Measurements from ENCODE around the gene STAT1.

The STAT1 gene

DNA sequence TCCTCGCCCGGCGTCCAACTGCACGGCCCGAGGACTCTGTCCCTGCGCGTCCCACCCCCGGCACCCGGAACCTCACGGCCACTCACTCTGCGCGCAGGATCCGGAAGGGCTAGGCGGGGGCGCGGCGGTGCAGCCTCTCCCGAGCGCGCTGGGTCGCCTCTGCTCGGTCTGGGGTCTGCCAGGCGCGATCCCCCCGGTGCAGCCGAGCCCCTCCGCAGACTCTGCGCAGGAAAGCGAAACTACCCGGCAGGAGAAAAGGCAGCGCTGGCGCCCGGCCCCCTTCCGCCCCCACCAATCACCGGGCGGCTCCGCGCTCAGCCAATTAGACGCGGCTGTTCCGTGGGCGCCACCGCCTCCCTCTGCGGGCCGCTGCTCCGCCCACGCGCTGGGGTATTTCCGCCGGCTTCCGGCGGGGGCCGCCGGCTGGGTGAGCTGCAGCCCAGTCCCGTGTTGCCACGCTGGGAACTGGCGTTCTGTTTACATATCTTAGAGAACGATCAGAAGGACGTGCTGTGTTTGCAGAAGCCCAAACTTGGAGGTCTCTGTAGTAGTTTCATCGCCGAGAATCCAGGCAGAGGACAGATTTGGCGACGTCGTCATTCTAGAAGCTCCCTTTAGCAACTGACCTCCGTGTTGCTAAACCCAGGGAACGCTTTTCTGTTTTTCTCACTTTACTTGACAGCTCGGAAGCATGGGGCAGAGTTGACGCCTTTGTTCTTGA is at the start of gene STAT1:
TSS of gene STAT1 (minus strand) at position 240 of the 721 bp plus-strand sequence. CDS start 4,168 bp downstream, outside the sequence.
- ATAC-seq: peak; percentile 80 to 84

- no peak for ATAC-seq
Observed at GRCh38 chr2:191063584-191063983, 49.6 kb upstream of the STAT1 start.

GRCh38 chr2:191061381-191061980 is 47.5 kb upstream of the STAT1 start:
- no peak for ATAC-seq

DNA sequence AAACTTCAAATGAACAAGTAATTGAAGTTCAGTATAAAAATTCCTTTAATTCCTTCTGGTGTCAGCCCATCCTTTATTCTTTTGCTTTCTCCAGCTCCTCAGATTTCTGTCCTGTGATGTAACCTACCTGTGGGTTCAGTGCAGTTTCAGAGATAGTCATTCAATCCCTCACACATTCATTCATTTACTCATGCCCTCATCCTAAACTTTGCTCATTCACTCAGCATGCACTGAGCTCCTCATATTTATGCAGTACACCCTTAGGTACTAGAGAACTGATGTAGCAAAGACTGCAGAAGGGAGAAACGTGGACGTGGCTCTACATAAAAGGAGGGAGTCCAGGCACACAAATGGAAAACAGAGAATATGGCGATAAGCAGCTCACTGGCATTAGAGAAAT is 45.3 kb upstream of the STAT1 start:
- ATAC-seq: peak; percentile 53 to 59

DNA sequence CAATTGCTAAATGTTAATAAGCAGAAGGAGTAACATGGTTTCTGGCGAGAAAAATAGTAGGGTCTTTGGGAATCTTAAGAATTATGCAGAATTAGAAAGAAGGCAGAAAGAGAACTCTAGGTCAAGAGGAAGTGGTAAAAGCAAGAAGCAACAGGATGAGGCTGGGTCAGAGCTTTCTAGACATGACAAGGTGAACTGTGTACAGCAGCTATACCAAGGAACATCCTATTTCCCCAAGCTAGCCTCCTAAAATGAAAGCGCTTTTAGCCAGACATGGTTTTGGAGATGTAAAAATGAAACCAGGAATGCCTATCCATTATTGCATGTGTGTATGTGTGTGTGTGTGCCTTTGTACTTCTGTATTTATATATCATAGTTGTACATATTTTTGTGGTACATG is 42.3 kb upstream of the STAT1 start:
- no peak for ATAC-seq

GRCh38 chr2:191053256-191053655 is 39.3 kb upstream of the STAT1 start:
- ATAC-seq: no peak

- ATAC-seq: peak; percentile 51 to 65
Observed at GRCh38 chr2:191051825-191052778, 38.1 kb upstream of the STAT1 start.

DNA sequence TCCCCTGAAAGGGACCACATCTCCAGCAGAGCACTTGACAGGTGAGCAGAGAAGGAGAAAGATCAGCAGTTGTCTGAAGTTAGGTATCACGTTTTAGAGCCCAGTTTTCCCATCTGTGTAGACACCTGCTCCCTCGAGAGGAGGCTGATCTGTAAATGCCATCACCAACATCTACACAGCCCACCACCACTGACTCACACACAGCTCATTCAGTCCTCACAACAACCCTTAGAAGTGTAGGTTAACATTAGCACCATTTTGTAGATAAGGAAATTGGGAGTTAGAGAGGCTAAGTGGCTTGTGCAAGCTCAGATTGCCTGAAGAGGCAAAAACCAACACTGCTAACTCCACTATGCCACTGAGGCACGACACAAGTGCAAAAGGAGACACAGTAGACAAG is 37.2 kb upstream of the STAT1 start:
- ATAC-seq: peak; percentile 51 to 67

- no peak for ATAC-seq
Observed at GRCh38 chr2:191050640-191050987, 36.6 kb upstream of the STAT1 start.

GRCh38 chr2:191049728-191050639 is 36.0 kb upstream of the STAT1 start:
- ATAC-seq: no peak

DNA sequence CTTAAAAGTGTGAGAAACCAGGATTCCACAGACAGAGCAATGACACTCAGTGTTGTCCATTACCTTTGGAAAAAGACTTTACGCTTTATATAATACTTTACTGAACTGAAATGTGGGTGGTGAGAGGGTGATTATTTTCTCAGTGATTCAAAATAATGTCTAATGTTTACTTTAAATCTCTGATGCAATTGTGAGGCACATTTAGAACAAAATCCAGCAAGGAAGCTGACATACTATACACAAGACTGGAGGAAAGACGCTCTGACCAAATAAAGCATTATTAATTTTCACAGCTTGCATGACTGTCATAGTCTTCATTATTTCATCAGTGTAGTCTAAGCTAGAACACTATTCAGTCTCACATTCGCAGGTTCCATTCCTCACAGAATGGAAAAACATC is 34.1 kb upstream of the STAT1 start:
- no peak for ATAC-seq

DNA sequence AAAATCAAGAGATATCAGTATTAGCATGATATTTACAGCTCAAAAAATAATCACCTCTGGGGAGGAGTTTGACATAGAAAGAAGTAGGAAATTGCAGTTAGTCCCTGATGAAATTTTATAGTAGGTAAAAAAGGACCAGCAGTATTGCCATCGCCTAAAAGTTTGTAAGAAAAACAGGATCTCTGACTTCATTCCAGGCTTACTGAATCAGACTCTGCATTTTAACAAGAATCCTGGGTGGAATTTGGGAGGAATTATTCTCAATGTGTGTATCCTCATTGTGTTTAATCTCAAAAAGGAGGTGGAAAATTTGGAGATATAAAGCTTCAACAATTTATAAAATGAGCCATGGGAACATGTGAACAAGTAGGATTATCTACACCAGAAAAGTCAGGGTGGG is 31.2 kb upstream of the STAT1 start:
- ATAC-seq: no peak

DNA sequence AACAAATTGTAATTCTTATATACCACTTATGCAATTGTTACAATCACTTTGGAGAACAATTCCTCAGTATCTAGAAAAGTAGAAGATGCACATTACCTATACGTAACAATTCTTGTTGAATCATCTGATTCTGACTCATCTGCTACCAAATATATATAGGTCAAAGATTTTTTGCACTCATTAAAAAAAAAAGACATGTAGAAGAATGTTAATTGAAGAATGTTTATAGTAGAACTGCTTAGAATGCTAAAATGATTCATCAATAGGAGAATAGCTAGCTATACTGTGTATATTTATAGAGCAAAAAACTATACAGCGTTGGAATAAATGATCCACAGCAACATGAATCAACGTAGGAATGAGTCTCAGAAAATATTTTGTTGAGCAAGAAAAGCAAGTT is 29.5 kb upstream of the STAT1 start:
- ATAC-seq: peak in 1 of 2 donors; percentile 53

DNA sequence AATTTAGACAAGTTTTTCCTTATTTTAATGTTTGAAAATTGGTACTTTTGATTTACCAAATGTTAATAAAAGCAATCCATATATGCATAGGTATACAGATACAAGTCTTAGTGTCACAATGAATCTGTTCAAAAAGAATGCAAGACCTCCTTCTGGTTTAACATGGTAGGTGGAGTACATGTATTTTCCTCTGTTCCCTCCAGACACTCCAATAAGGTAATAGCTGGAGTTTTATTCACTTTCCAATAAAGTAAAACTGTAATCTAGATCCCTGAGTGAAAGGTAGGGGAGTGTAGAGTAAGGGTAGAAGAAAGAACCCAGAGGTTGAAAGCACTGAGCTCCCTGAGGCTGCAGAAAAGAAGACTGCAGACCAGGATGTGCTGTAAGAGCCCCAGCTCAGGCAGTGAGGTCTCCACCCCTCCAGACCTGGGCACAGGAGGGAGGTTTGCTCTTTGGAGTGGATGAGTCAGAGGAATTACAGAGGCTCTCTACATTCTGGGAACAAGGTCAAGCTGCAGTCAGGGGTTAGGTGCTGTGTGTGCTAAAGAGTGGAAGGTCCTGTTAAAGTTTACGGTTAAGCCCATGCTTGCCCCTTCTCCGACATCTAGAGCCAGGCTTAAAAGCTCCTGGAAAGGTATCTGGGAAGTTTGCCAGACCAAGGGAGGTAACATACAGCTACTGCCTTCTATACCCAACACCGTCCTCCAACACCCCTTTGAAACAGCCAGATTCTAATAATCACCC is 27.6 kb upstream of the STAT1 start:
- ATAC-seq: no peak

GRCh38 chr2:191039616-191040015 is 25.6 kb upstream of the STAT1 start:
- ATAC-seq: no peak

DNA sequence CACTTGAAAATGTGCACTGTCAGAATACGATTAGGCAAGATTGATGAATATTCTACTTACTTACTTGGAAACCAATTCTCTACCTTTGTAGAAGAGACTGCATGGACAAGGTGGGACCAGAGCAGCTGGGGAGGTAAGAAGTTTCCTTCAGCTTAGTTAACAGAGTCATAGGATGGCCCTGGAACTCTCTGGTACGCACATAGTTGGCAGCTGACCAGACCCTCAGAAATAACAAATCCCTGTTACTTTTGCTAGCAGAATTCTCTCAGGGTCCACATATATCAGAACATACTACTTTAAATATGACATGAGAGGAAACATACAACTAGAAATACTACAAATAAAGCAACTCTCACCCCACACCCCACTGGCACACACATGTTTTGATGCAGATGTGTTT is 24.8 kb upstream of the STAT1 start:
- ATAC-seq: no peak

GRCh38 chr2:191038241-191038725 is 24.3 kb upstream of the STAT1 start:
- peak; percentile 74 to 83 for ATAC-seq

DNA sequence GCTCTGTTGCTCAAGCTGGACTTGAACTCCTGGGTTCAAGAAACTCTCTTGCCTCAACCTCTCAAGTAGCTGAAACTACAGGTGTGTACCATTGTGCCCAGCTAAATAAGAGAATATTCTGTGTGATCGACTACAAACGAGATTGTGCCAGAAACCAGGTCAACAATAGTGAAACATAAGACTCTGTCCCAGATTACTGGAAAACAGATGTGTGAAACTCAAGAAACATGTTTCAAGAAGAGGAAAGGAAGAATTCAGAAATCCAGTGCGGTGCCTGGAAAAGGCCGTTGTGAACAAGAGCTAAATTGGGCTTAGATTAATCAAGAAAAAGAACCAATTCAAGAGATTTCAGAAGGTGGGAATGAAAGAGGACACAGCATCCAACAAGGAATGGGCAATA is 23.4 kb upstream of the STAT1 start:
- ATAC-seq: no peak

GRCh38 chr2:191036363-191036762 is 22.4 kb upstream of the STAT1 start:
- peak; percentile 15 to 23 for ATAC-seq

- ATAC-seq: no peak
Observed at GRCh38 chr2:191032588-191033429, 18.8 kb upstream of the STAT1 start.

- ATAC-seq: no peak
Observed at GRCh38 chr2:191031256-191031655, 17.3 kb upstream of the STAT1 start.

Data from activated CD4-positive, CD25-positive, alpha-beta regulatory T cell treated with anti-CD3 and anti-CD28 coated beads, Interleukin-2, amount 50 U/mL, for 24 hours (primary cell).